GM18505 (cell line): ENCODE data around the gene PALS2.

Experiments used
- ATAC-seq: cut with Tn5 transposase; IDR thresholded peaks from one replicate; pipeline ENCODE4 v1.9.1; 2021; ENCODE audit not compliant: unreplicated experiment
- POLR2A ChIP-seq: IDR thresholded peaks from 4 replicates; pipeline ENCODE4 v1.6.1; 2011; ENCODE audit warnings: borderline replicate concordance; ENCODE audit not compliant: insufficient read depth, insufficient read length; ENCODE audit errors: extremely low read depth

PALS2 gene, protein sequence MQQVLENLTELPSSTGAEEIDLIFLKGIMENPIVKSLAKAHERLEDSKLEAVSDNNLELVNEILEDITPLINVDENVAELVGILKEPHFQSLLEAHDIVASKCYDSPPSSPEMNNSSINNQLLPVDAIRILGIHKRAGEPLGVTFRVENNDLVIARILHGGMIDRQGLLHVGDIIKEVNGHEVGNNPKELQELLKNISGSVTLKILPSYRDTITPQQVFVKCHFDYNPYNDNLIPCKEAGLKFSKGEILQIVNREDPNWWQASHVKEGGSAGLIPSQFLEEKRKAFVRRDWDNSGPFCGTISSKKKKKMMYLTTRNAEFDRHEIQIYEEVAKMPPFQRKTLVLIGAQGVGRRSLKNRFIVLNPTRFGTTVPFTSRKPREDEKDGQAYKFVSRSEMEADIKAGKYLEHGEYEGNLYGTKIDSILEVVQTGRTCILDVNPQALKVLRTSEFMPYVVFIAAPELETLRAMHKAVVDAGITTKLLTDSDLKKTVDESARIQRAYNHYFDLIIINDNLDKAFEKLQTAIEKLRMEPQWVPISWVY

DNA sequence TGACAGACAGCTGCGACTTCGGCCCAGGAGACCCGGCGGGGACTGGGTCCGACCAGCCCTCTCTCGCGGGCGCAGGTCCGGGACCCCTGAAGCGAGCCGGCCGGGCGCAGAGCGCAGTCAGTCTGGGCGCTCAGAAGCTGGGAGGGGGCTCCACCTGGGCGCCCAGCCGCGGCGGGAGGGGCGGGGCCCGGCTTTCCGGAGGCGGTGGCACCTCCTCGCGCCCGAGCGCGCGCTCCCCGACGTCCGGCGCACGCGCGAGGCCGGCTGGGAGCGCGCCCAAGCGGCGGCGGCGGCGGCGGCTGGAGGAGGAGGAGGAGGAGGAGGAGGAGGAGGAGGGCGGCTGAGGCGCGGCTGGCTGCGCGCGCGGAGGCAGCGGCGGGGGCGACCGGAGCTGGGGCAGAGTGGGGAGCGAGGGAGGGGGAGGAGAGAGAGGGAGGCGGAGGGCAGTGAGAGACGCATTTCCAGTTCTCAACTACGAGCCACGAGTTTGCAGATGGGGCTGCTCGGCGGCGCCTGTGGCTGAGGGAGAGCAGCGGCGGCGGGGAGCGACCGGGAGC lies at the start of gene PALS2:
PALS2 (plus strand) TSS at position 456 of the 557 bp plus-strand sequence. CDS start 50,216 bp downstream, outside the sequence.
- peak; percentile 56 for TF ChIP-seq POLR2A
- peak; percentile 58 for ATAC-seq

- ATAC-seq, result no peak
- TF ChIP-seq POLR2A, result no peak
These were observed 42.0 kb upstream of the PALS2 start for GRCh38 chr7:24531255-24531654.

- no peak for ATAC-seq
- no peak for TF ChIP-seq POLR2A
These were observed 36.6 kb upstream of the PALS2 start for GRCh38 chr7:24536682-24537081.

DNA sequence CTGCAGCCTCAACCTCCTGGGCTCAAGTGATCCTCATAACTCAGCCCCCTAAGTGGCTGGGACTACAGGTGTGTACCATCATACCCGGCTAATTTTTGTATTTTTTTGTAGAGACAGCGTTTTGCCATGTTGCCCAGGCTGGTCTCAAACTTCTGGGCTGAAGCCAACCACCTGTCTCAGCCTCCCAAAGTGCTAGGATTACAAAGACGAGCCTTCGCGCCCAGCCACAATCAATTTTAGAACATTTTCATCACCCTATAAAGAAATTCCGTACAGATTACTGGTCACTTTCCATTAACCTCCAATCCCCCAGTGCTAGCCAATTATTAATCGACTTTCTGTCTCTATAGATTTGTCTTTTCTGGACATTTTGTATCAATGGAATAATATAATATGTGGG lies 32.3 kb upstream of the PALS2 start:
- TF ChIP-seq POLR2A, result no peak
- no peak for ATAC-seq

GRCh38 chr7:24545215-24545614 lies 28.0 kb upstream of the PALS2 start:
- no peak for TF ChIP-seq POLR2A
- no peak for ATAC-seq

GRCh38 chr7:24548390-24548789 lies 24.9 kb upstream of the PALS2 start:
- ATAC-seq, result no peak
- no peak for TF ChIP-seq POLR2A

GRCh38 chr7:24549991-24550390 lies 23.3 kb upstream of the PALS2 start:
- ATAC-seq, result no peak
- no peak for TF ChIP-seq POLR2A

GRCh38 chr7:24555184-24555583 lies 18.1 kb upstream of the PALS2 start:
- no peak for TF ChIP-seq POLR2A
- ATAC-seq, result no peak

DNA sequence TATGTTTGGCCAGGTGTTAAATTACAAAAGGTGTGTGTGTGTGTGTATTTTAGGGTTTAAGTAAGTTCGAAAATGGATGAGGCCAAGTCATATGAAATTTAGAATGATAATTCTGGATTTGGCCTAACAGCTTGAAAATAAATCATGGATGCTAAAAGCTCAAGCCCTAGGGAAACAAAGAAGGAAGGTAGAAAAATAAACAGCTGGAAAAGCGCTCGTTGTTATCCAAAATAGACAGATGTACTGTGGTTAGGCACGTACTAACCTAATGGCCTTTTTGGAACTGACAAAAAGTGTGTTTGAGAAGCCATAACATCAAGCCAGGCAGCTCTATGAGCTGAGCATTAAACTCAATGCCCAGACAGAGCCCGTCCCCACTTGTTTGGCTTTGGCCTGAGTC lies 17.5 kb upstream of the PALS2 start:
- no peak for ATAC-seq
- TF ChIP-seq POLR2A, result no peak

DNA sequence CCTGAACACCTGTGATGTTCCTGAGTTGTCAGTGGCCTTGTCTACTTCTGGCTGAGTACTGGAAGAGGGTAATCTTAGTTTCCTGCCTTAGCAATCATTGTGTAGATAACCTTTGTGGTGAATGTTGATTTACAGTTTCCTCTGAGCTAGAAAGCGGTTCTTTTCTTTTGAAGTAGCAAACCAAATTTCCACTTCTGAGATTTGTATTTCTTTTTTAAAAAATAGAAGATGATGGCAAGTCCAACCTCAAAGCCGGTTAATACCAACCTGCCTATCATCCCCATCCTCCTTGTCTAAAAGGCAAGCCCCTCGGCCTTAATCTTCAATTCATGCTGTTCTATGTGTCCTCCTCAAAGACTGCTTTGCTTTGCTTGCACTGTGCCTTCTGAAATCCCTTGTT lies 12.5 kb upstream of the PALS2 start:
- TF ChIP-seq POLR2A, result no peak
- ATAC-seq, result no peak

- no peak for TF ChIP-seq POLR2A
- ATAC-seq, result no peak
These were observed 7.0 kb upstream of the PALS2 start for GRCh38 chr7:24566274-24566673.

DNA sequence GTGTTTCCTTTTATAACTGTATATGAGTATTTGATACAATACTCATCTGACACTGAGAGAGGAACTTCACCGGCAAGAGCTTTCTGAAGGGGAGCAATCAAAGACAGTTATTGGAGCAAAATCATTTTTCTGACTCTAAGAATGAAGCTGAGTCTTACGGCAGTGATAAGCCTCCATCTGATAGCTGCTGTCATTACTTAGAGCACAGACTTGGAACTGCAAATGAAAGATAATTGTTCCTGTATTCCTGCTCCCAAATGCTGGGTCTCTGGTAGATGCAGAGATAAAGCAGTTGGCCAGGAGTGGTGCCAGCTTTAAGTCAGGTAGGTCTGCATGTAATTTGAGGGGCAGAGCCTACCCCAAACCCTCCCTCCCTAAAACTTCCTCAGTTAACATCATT lies 2.3 kb upstream of the PALS2 start:
- no peak for ATAC-seq
- TF ChIP-seq POLR2A, result no peak

- no peak for TF ChIP-seq POLR2A
- ATAC-seq, result no peak
These were observed 1.2 kb upstream of the PALS2 start for GRCh38 chr7:24572016-24572392.

- ATAC-seq, result no peak
- TF ChIP-seq POLR2A, result no peak
These were observed 757 bp upstream of the PALS2 start for GRCh38 chr7:24572393-24572996.

- peak; percentile 47 for TF ChIP-seq POLR2A
- peak; percentile 33 for ATAC-seq
These were observed 494 bp downstream of the PALS2 start for GRCh38 chr7:24573554-24574338.
